C1 segment of cervical spinal cord (tissue), 14 donors: ENCODE data around the gene FBL.
A peak's percentile ranks its signal among the peaks of the same experiment; 100 is the strongest.
"Not testable (repeated sequence)": the region's sequence is repeated elsewhere in the genome, so short reads cannot be mapped to it uniquely, and the experiment has no call there.

Experiments
- DNase-seq, 14 donors: peaks; one replicate each; lab custom pipeline; 2025; lab: John Stamatoyannopoulos, UW

FBL gene

GRCh38 chr19:39876486-39876885 is 30.3 kb upstream of the FBL start:
- not testable (repeated sequence) for DNase-seq

DNA sequence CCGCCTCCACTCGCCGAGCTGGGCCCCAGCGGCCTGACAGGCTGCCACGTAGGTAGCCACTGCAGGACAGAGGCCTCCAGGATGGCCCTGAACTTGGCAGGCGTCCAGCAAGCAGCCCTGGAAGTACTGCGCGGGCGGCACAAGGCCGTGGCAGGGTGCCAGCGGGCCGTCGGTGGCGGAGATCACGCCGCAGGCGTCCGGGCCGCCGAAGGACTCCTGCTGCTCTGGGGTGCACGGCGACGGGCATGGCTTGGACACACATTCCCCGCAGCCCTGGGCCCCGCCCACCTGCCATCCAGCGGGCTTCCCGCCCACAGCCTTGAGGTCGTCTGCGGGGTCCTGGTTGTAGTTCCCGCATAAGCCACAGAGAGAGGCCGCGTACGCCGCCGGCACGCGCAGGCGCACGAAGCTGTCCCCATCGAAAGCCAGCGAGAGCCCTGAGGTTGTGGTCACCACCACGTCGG is 29.3 kb upstream of the FBL start:
- not testable (repeated sequence) for DNase-seq

- DNase-seq: no peak
Measured at GRCh38 chr19:39874404-39874803, 28.2 kb upstream of the FBL start.

GRCh38 chr19:39873385-39873784 is 27.2 kb upstream of the FBL start:
- DNase-seq: no peak

- DNase-seq: no peak
Measured at GRCh38 chr19:39871886-39872866, 26.0 kb upstream of the FBL start.

- DNase-seq: no peak
Measured at GRCh38 chr19:39871362-39871761, 25.2 kb upstream of the FBL start.

GRCh38 chr19:39870171-39870971 is 24.2 kb upstream of the FBL start:
- no peak for DNase-seq

DNA sequence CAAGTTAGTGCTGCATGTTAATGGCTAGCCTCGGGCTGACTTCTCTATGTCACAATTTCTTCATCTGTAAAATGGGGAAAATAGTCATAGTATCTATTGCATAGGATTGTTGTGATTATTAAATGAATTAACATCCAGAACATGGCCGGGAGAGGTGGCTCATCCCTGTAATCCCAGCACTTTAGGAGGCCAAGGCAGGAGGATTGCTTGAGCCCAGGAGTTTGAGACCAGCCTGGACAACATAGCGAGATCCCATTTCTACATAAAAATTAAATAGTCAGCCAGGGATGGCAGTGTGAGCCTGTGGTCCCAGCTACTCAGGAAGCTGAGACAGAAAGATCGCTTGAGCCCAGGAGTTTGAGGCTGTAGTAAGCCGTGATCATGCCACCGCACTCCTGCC is 21.8 kb upstream of the FBL start:
- no peak for DNase-seq

DNA sequence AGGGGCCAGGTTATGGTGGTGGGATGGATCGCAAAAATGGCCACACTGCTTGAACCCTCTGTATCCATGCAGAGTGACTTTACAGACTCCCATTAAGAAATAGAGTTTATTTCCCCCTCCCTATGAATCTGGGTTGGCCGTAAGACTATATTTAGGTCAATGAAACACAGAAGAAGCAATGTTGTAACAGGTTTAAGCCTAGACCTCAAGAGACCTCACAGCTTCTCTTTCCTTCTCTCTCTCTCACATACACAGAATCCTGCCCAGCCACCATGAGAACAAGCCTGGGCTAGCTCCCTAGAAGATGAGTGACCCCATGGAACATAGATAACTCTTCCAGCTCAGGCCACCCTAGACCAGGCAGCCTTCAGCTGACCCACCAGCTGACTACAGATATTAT is 21.0 kb upstream of the FBL start:
- no peak for DNase-seq

DNA sequence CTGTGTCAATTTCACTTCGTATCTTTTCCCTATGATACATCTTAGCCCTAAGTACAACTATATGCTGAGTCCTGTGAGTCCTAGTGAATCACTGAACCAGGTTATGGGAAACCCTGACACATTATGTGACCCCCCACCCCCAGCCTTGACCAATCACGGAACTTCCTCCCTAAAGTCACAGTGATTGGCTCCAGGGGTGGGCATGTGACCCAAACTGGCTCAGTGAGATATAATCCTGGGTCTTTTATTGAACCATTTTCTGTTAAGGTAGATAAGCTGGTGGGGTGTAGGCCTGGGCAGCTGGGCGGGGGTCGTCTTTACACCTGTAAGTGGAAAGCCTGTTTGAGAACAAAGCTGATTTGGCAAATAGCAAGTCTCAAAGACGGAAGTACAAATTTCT is 19.8 kb upstream of the FBL start:
- no peak for DNase-seq

GRCh38 chr19:39865186-39865585 is 19.0 kb upstream of the FBL start:
- DNase-seq: no peak

- no peak for DNase-seq
Measured at GRCh38 chr19:39864118-39864517, 17.9 kb upstream of the FBL start.

- peak in 2 of 14 donors; percentile 3 to 14 for DNase-seq
Measured at GRCh38 chr19:39858541-39858940, 12.4 kb upstream of the FBL start.

DNA sequence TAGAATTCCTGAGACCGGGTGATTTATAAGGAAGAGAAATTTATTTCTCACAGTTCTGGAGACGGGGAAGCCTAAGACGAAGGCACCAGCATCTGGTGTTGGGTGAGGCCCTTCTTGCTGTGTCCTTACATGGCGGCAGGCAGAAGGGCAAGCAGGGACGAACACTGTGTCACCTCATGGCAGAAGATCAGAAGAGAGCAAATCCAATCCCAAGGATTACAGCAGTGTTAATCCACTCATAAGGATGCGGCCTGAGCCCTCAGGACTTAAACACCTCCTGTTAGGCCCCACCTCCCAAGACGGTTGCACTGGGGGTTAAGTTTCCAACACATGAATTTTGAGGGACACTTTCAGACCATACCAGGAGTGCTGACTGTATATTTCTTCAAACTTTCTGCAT is 6.7 kb upstream of the FBL start:
- no peak for DNase-seq

GRCh38 chr19:39850892-39851291 is 4.7 kb upstream of the FBL start:
- DNase-seq: no peak

- no peak for DNase-seq
Measured at GRCh38 chr19:39848392-39848791, 2.2 kb upstream of the FBL start.

GRCh38 chr19:39847525-39847924 is 1.3 kb upstream of the FBL start:
- DNase-seq: no peak

- no peak for DNase-seq
Measured at GRCh38 chr19:39846678-39847486, 703 bp upstream of the FBL start.

DNA sequence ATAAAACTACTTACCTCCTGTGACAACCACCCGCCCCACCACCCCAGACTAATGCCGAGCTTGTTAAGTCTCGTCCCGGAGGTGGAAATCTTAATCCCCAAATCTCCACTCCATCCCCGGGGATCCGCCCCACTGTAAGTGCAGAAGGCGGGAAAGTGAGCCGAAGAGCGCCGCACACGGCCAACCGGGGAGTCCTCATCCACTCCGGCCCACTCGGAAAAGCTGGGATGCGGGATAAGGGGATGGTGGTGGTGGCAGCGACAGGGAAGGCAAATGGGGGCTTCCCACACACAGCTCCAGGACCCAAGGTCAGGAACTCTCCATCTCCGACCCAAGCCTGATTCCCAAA is 621 bp downstream of the FBL start:
- DNase-seq: no peak

DNA sequence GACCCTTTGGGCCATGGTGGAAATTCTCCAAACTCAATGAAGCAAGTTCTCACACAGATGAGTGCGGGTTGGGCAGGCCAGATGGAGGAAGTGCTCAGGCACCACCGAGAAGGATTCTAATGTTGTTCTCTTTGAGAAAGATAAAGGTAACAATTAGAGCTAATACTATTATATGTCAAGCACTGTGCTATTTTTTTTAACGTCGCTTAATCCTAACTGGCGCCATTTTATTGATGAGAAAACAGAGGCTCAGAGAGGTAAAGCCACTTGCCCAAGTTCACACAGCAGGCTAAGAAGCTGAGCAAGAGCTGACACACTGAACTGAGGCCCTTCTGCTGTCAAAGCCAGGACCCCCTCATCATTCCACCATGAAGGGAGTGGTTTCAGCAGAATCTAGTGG is 1.0 kb downstream of the FBL start:
- no peak for DNase-seq

GRCh38 chr19:39843919-39844793 is 2.0 kb downstream of the FBL start:
- no peak for DNase-seq
